HCT116 (cell line): ENCODE measurements around the gene DMGDH.

Source experiments
- ATF3 ChIP-seq: IDR thresholded peaks from 2 replicates; pipeline ENCODE4 v1.6.1; 2012
- CEBPB ChIP-seq: IDR thresholded peaks from 2 replicates; pipeline ENCODE4 v1.6.1; 2012; ENCODE audit warnings: low read depth
- ELF1 ChIP-seq: IDR thresholded peaks from 2 replicates; pipeline ENCODE4 v1.6.1; 2012; ENCODE audit warnings: low read depth, borderline replicate concordance
- EZH2 ChIP-seq: fragments of 200-600 bp; sonication (generic); IDR thresholded peaks from 2 replicates; pipeline ENCODE4 v1.6.1; 2017; ENCODE audit warnings: antibody characterized with exemption, mixed run types
- EZH2phosphoT487 ChIP-seq: fragments of 200-600 bp; IDR thresholded peaks from 2 replicates; pipeline ENCODE4 v1.6.1; 2018; ENCODE audit warnings: antibody characterized with exemption, borderline replicate concordance
- POLR2A ChIP-seq: IDR thresholded peaks from 2 replicates; pipeline ENCODE4 v1.7.0; 2011; ENCODE audit warnings: borderline replicate concordance; ENCODE audit not compliant: insufficient read depth, insufficient read length; ENCODE audit errors: extremely low read depth
- POLR2AphosphoS5 ChIP-seq: IDR thresholded peaks from 2 replicates; pipeline ENCODE4 v1.6.1; 2011; ENCODE audit warnings: mild to moderate bottlenecking, low read depth, low read length, moderate library complexity
- RAD21 ChIP-seq: IDR thresholded peaks from 2 replicates; pipeline ENCODE4 v1.6.1; 2012; ENCODE audit warnings: low read depth, mild to moderate bottlenecking
- SP1 ChIP-seq: IDR thresholded peaks from 2 replicates; pipeline ENCODE4 v1.6.1; 2012; ENCODE audit warnings: low read depth
- YY1 ChIP-seq: IDR thresholded peaks from 2 replicates; pipeline ENCODE4 v1.6.1; 2011; ENCODE audit warnings: low read length, low read depth, moderate library complexity, mild to moderate bottlenecking; ENCODE audit not compliant: insufficient replicate concordance; ENCODE audit errors: extremely low read depth
- ZBTB33 ChIP-seq: IDR thresholded peaks from 2 replicates; pipeline ENCODE4 v1.6.1; 2011; ENCODE audit warnings: mild to moderate bottlenecking, low read length, moderate library complexity; ENCODE audit not compliant: insufficient replicate concordance; ENCODE audit errors: extremely low read depth
- ZNF274 ChIP-seq: fragments of 200-500 bp; sonication (Bioruptor generic); IDR thresholded peaks from 2 replicates; pipeline ENCODE4 v1.6.1; 2014; ENCODE audit warnings: mild to moderate bottlenecking, low read depth, low read length, inconsistent platforms
- TF ChIP-seq, protein P1 (sequence below), 3 experiments: fragments of 200-600 bp in 1 of 3; sonication (generic) in 1 of 3; IDR thresholded peaks in 2 of 3; conservative IDR thresholded peaks in 1 of 3; 2 replicates each; pipeline ENCODE4 v1.5.1; 2012 to 2017; ENCODE audit warnings: low read depth in 2 of 3, low read length in 2 of 3, antibody characterized with exemption in 1 of 3, borderline replicate concordance in 1 of 3, control low read depth in 1 of 3, mild to moderate bottlenecking in 1 of 3, mixed read lengths in 1 of 3, mixed run types in 1 of 3, moderate library complexity in 1 of 3; ENCODE audit not compliant: insufficient read depth in 1 of 3
- TF ChIP-seq, protein P2 (sequence below): IDR thresholded peaks from 2 replicates; pipeline ENCODE4 v1.6.1; 2012; ENCODE audit warnings: low read depth

DNA sequence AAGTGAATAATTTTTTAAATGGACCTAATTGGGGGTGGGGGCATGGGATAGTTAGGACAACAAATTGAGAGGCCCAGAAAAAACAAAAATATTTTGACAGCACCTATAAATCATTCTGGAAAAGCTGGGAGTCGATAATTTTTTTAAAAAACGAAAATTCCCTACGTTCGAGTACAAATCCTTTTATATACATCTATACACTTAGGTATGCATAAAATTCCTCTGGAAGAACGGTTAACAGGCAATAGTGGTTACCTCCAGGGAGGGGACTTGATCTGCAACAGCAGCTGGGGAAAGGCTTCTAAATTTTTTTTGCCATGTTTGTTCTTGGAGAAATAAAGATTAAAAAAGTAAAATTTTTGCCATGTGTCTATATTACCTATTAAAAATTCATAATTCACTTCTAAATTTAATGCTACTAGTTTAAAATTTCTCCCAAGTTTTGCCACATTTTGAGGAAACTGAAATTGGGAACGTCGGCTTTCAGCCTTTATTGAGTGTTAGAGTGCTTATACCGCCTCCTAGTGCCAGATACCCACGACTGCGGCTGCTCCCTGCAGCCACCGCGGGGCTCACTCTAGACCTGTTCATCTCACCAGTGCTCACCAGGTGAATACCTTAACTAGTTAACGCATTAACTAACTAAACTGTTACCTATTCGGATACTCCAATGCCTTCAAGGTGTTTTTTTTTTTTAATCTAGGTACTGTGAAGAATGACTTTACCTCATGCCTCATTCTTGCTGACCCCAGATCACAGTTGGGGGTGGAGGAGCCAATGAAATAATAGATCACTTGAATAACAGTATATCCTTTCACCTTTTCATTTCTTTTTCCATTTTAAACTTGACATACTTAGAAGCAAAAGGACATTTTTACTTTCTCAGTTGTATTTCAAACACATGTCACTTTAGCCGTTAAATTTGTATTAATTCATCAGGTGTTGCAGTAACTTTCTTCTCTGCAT, 40.3 kb upstream of the DMGDH start:
- TF ChIP-seq RAD21 (peak; percentile 60), ZNF274 (no peak), POLR2A (no peak), SP1 (no peak), EZH2 (no peak), CEBPB (no peak), YY1 (no peak), ELF1 (no peak), EZH2phosphoT487 (no peak), POLR2AphosphoS5 (no peak), ATF3 (no peak), ZBTB33 (no peak)
- TF ChIP-seq, protein P1, sequence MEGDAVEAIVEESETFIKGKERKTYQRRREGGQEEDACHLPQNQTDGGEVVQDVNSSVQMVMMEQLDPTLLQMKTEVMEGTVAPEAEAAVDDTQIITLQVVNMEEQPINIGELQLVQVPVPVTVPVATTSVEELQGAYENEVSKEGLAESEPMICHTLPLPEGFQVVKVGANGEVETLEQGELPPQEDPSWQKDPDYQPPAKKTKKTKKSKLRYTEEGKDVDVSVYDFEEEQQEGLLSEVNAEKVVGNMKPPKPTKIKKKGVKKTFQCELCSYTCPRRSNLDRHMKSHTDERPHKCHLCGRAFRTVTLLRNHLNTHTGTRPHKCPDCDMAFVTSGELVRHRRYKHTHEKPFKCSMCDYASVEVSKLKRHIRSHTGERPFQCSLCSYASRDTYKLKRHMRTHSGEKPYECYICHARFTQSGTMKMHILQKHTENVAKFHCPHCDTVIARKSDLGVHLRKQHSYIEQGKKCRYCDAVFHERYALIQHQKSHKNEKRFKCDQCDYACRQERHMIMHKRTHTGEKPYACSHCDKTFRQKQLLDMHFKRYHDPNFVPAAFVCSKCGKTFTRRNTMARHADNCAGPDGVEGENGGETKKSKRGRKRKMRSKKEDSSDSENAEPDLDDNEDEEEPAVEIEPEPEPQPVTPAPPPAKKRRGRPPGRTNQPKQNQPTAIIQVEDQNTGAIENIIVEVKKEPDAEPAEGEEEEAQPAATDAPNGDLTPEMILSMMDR (IDR thresholded peaks at IDR 0.05 in 2 of 3, conservative IDR thresholded peaks at IDR 0.05 in 1 of 3; ENCODE audit: borderline replicate concordance in 1 of 3, insufficient read depth in 1 of 3, low read depth in 2 of 3, low read length in 2 of 3): peak; percentile 54 to 84 (median 81); a peak in 5 of 6 replicates
- TF ChIP-seq, protein P2, sequence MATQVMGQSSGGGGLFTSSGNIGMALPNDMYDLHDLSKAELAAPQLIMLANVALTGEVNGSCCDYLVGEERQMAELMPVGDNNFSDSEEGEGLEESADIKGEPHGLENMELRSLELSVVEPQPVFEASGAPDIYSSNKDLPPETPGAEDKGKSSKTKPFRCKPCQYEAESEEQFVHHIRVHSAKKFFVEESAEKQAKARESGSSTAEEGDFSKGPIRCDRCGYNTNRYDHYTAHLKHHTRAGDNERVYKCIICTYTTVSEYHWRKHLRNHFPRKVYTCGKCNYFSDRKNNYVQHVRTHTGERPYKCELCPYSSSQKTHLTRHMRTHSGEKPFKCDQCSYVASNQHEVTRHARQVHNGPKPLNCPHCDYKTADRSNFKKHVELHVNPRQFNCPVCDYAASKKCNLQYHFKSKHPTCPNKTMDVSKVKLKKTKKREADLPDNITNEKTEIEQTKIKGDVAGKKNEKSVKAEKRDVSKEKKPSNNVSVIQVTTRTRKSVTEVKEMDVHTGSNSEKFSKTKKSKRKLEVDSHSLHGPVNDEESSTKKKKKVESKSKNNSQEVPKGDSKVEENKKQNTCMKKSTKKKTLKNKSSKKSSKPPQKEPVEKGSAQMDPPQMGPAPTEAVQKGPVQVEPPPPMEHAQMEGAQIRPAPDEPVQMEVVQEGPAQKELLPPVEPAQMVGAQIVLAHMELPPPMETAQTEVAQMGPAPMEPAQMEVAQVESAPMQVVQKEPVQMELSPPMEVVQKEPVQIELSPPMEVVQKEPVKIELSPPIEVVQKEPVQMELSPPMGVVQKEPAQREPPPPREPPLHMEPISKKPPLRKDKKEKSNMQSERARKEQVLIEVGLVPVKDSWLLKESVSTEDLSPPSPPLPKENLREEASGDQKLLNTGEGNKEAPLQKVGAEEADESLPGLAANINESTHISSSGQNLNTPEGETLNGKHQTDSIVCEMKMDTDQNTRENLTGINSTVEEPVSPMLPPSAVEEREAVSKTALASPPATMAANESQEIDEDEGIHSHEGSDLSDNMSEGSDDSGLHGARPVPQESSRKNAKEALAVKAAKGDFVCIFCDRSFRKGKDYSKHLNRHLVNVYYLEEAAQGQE: no peak
